Body of pancreas (tissue), 4 donors: Measurements from ENCODE around the gene PLXNC1. TPM values are rescaled to one million over a fixed set of nuclear protein-coding genes. Genes with fewer than 3 reads are reported as not detected.

Experiments
- ATAC-seq: fragments of 150-250 bp; one replicate; pipeline ENCODE4 v1.9.1; 2016
- DNase-seq, 4 donors: peaks; one replicate each; pipeline ENCODE4 v3.0.0-alpha.2; 2019
- H3K27ac ChIP-seq, 4 donors: fragments of 200-600 bp; sonication (generic); 1 replicate in 3 of 4; 2 replicates in 1 of 4; pipeline versions ENCODE4 v1.5.1 to v1.6.1; 2016 to 2019; ENCODE audit warnings: mild to moderate bottlenecking in 1 of 4, mixed read lengths in 1 of 4, moderate library complexity in 1 of 4
- H3K27me3 ChIP-seq, 2 donors: fragments of 200-600 bp; sonication (generic); one replicate each; pipeline ENCODE4 v1.6.0; 2016; ENCODE audit warnings: mild to moderate bottlenecking in 1 of 2
- H3K36me3 ChIP-seq, 2 donors: fragments of 200-600 bp; sonication (generic); replicated peaks in 1 of 2; 2 replicates each; pipeline ENCODE4 v1.5.1; 2016; ENCODE audit warnings: low read depth in 2 of 2; ENCODE audit not compliant: insufficient read depth in 1 of 2
- H3K4me1 ChIP-seq: fragments of 200-600 bp; sonication (generic); one replicate; pipeline ENCODE4 v1.6.0; 2016
- H3K4me3 ChIP-seq, 2 donors: fragments of 200-600 bp; sonication (generic); 1 replicate in 1 of 2; 2 replicates in 1 of 2; pipeline ENCODE4 v1.5.1; 2016 to 2019
- H3K9me3 ChIP-seq, 3 donors: fragments of 200-600 bp; sonication (generic); 1 replicate in 2 of 3; 2 replicates in 1 of 3; pipeline ENCODE4 v1.5.1; 2016
- CTCF ChIP-seq, 7 experiments: fragments of 450-650 bp in 4 of 7; fragments of 200-600 bp in 3 of 7; sonication (generic) in 3 of 7; IDR thresholded peaks; one replicate each; pipeline ENCODE4 v1.5.1; 2016 to 2019; ENCODE audit warnings: antibody characterized with exemption in 7 of 7
- POLR2A ChIP-seq, 3 donors: fragments of 450-650 bp; IDR thresholded peaks; one replicate each; pipeline ENCODE4 v1.6.1; 2016; ENCODE audit warnings: antibody characterized with exemption in 3 of 3, mild to moderate bottlenecking in 2 of 3
- WGBS, 2 donors: methylation state at CpG; one replicate each; pipeline ENCODE4 v1.1.5; 2017; 5-methylcytosine and 5-hydroxymethylcytosine counted together
- intact Hi-C: fragments of 100-400 bp; cut with DNase I; formaldehyde crosslinking; loops from one replicate; pipeline ENCODE4 v1.15.1; 2023
- total RNA-seq, 2 donors: library from RNA; depleted of rRNA; stranded (reverse); fragments of >200 nt; gene quantifications; one replicate each; pipeline ENCODE4 v1.1.0, GENCODE V29; 2016

The PLXNC1 gene
- total RNA-seq, 2 donors from 2014 or later, result 3.9 to 4.9 TPM

DNA sequence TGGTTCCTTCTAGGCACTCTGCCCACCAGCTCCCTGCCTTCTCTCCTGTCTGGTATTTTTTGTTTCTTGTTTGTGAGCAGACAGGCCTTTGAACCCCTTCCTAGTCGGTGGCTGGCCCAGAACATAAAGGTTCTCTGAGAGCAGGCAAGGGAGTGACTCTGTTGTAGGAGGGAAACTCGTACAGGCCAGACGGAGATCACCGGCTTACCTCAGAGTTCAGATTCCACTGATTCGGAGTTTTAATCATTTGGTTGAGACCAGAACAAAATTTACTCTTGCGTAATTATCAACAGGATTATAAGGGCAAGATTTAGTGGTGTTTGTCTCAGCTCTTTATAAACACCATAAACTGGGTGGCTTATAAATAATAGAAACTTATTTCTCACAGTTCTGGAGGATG is 128.3 kb downstream of the PLXNC1 start:
- WGBS, 2 donors, result 82 to 89% methylated on average over 6 of the region's 6 CpGs
- Histone ChIP-seq H3K27me3 (no peaks in the 10 kb centered on the region), H3K4me1 (no peaks in the 10 kb centered on the region), H3K4me3 (no peak overlapping the region), H3K27ac (no peak overlapping the region), H3K36me3 (no peaks in the 10 kb centered on the region), H3K9me3 (no peaks in the 10 kb centered on the region)
- TF ChIP-seq CTCF (IDR thresholded peaks at IDR 0.05) (no peak), POLR2A (IDR thresholded peaks at IDR 0.05) (no peak)
- no peak for DNase-seq
- intact Hi-C loops, result no loop called here
- no peak for ATAC-seq

- 68 to 76% methylated on average over 5 to 9 of the region's 9 CpGs for WGBS, 2 donors
- Histone ChIP-seq H3K4me1 (no peaks in the 10 kb centered on the region), H3K4me3 (no peak overlapping the region), H3K27me3 (no peaks in the 10 kb centered on the region), H3K9me3 (no peaks in the 10 kb centered on the region), H3K27ac (no peak overlapping the region), H3K36me3 (no peaks in the 10 kb centered on the region)
- ATAC-seq (no peak), DNase-seq (no peak)
- TF ChIP-seq CTCF (IDR thresholded peaks at IDR 0.05) (no peak), POLR2A (IDR thresholded peaks at IDR 0.05) (no peak)
- intact Hi-C loops, result no loop called here
These were observed 129.1 kb downstream of the PLXNC1 start for GRCh38 chr12:94277426-94278000.

DNA sequence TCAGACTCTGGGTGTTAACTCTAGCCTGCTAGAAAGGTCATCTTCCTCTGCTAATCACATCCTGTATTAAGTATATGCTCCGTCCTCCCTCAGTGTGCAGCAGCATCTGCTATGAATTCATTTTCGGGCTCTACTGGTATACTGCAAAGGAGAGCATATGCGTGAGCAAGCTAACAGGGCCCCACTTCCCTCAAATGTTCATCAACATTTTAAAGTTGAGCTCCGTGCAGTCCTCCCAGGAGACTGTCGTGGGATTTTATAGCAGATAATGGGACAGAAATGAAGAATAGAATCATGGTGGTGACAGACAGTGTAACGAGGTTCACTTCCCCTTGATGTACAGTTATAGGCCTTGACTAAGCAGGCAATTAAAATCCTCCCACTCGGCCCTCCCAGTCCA is 131.7 kb downstream of the PLXNC1 start:
- DNase-seq (no peak), ATAC-seq (no peak)
- TF ChIP-seq POLR2A (IDR thresholded peaks at IDR 0.05), result no peak
- TF ChIP-seq CTCF (IDR thresholded peaks at IDR 0.05), result no peak
- Histone ChIP-seq H3K36me3 (no peaks in the 10 kb centered on the region), H3K4me3 (no peak overlapping the region), H3K27me3 (no peaks in the 10 kb centered on the region), H3K4me1 (no peaks in the 10 kb centered on the region), H3K9me3 (no peaks in the 10 kb centered on the region), H3K27ac (no peak overlapping the region)
- WGBS, 2 donors, result 69 to 86% methylated on average over 7 of the region's 7 CpGs
- intact Hi-C loops, result no loop called here

DNA sequence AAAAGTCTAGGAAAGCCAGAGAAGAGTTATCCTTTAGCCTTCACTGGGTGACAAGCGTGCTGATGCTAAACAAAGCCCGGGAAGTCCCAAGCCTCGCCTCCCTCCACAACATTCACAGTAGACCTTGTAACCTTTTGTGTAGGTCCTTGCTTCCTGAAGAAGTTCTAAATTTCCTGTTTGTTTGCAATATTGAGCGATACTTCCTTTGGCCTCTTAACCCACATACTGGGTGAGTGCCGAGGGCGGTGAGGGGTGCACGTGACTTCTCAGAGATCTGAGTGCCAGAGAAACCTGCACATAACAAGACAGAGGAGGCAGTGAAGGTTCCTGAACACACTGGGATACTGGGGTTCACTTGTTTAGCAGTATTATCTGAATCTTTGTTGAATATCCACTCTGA is 134.3 kb downstream of the PLXNC1 start:
- H3K4me3 ChIP-seq, result no peak overlapping the region
- no peak for ATAC-seq
- WGBS, 2 donors, result 45 to 70% methylated on average over 7 of the region's 7 CpGs
- intact Hi-C loops, result no loop called here
- DNase-seq, result no peak
- no peaks in the 10 kb centered on the region for H3K36me3 ChIP-seq
- no peak overlapping the region for H3K27ac ChIP-seq
- no peaks in the 10 kb centered on the region for H3K27me3 ChIP-seq
- TF ChIP-seq POLR2A (IDR thresholded peaks at IDR 0.05) (no peak), CTCF (IDR thresholded peaks at IDR 0.05) (no peak)
- no peaks in the 10 kb centered on the region for H3K9me3 ChIP-seq
- H3K4me1 ChIP-seq, result no peaks in the 10 kb centered on the region

- no peaks in the 10 kb centered on the region for H3K27me3 ChIP-seq
- H3K9me3 ChIP-seq, result no peaks in the 10 kb centered on the region
- H3K27ac ChIP-seq, result no peak overlapping the region
- DNase-seq (no peak), ATAC-seq (no peak)
- intact Hi-C loops, result no loop called here
- H3K4me1 ChIP-seq, result no peaks in the 10 kb centered on the region
- H3K4me3 ChIP-seq, result no peak overlapping the region
- WGBS, 2 donors, result 92 to 100% methylated on average over 1 of the region's 1 CpG
- TF ChIP-seq POLR2A (IDR thresholded peaks at IDR 0.05), result no peak
- no peak for TF ChIP-seq CTCF (IDR thresholded peaks at IDR 0.05)
- H3K36me3 ChIP-seq, result no peaks in the 10 kb centered on the region
These were observed 135.7 kb downstream of the PLXNC1 start for GRCh38 chr12:94284046-94284445.
